ENCODE data around the gene LRRFIP2.

GRCh38 chr3:37183976-37184375, 9.6 kb upstream of the LRRFIP2 start:
- TF ChIP-seq CTCF (IDR thresholded peaks at IDR 0.05): no peak
- TF ChIP-seq EP300 (IDR thresholded peaks at IDR 0.05): no peak
- no peak for TF ChIP-seq POLR2A (IDR thresholded peaks at IDR 0.05)

Measured in ovary (tissue), 3 donors.